Panc1 (cell line): Measurements from ENCODE around the gene ANKRD55. TPM values are rescaled to one million over a fixed set of nuclear protein-coding genes. Genes with fewer than 3 reads are reported as not detected.

Experiments used
- ATAC-seq: fragments of 200-7000 bp; cut with Tn5 transposase; 2 replicates; pipeline ENCODE4 v1.9.1; 2020; ENCODE audit warnings: mild to moderate bottlenecking, moderate library complexity
- BruUV-seq: library from RNA; stranded (reverse); fragments of 400-500 nt; replicated peaks from 2 replicates; lab custom pipeline; 2021; lab: Mats Ljungman, UMichigan
- CTCF ChIA-PET: fragments of 300-600 bp; sonication (Branson Sonifier 250); formaldehyde crosslinking; loops from one replicate; lab custom pipeline; 2022; ENCODE audit warnings: antibody characterized with exemption; lab: Charles Lee
- POLR2A ChIA-PET: fragments of 300-600 bp; sonication (Branson Sonifier 250); formaldehyde crosslinking; loops from one replicate; lab custom pipeline; 2022; ENCODE audit warnings: antibody characterized with exemption; lab: Charles Lee
- DNase-seq: peaks from one replicate; pipeline ENCODE4 v3.0.0-alpha.2; 2010; ENCODE audit warnings: low read depth, low spot score
- H3K27ac ChIP-seq: 2 replicates; pipeline ENCODE4 v1.5.1; 2011; ENCODE audit warnings: mild to moderate bottlenecking, low read length, inconsistent platforms
- H3K27me3 ChIP-seq: fragments of 200-500 bp; sonication (Bioruptor generic); 2 replicates; pipeline ENCODE4 v1.6.0; 2014; ENCODE audit warnings: low read length, inconsistent platforms; ENCODE audit not compliant: control insufficient read depth, insufficient read depth
- H3K36me3 ChIP-seq: fragments of 200-500 bp; sonication (Bioruptor generic); 2 replicates; pipeline ENCODE4 v1.5.1; 2014; ENCODE audit warnings: inconsistent platforms, mild to moderate bottlenecking, low read length, moderate library complexity; ENCODE audit not compliant: control insufficient read depth, insufficient read depth
- H3K4me1 ChIP-seq: 2 replicates; pipeline ENCODE4 v1.5.1; 2011; ENCODE audit warnings: inconsistent platforms, mild to moderate bottlenecking, low read length, moderate library complexity; ENCODE audit not compliant: control insufficient read depth, insufficient read depth
- H3K4me3 ChIP-seq, 2 experiments: 2 replicates each; pipeline ENCODE4 v1.5.1; 2011 to 2012; ENCODE audit warnings: low read depth in 2 of 2, low read length in 2 of 2, mild to moderate bottlenecking in 2 of 2, inconsistent platforms in 1 of 2, moderate library complexity in 1 of 2
- H3K9me3 ChIP-seq: fragments of 200-500 bp; sonication (Bioruptor generic); 2 replicates; pipeline ENCODE4 v1.5.1; 2014; ENCODE audit warnings: low read depth, mild to moderate bottlenecking, inconsistent platforms, low read length, moderate library complexity; ENCODE audit not compliant: control insufficient read depth, insufficient read depth
- POLR2AphosphoS5 ChIP-seq: IDR thresholded peaks from 2 replicates; pipeline ENCODE4 v1.6.1; 2012; ENCODE audit warnings: mild to moderate bottlenecking, low read depth, low read length, moderate library complexity
- SIN3A ChIP-seq: IDR thresholded peaks from 2 replicates; pipeline ENCODE4 v1.6.1; 2012; ENCODE audit warnings: low read depth, mild to moderate bottlenecking, low read length, moderate library complexity, borderline replicate concordance; ENCODE audit not compliant: insufficient read depth
- TCF7L2 ChIP-seq: IDR thresholded peaks from 2 replicates; pipeline ENCODE4 v1.6.1; 2011; ENCODE audit warnings: mild to moderate bottlenecking, low read depth, low read length, inconsistent platforms
- in situ Hi-C: cut with HindIII; loops from 2 replicates; pipeline ENCODE4 v1.10.0; 2016; ENCODE audit warnings: low sequenced_read_pairs, low pct_unique_long_range_greater_than_20kb
- intact Hi-C: fragments of 100-400 bp; cut with micrococcal nuclease; formaldehyde crosslinking; loops from one replicate; pipeline ENCODE4 v1.10.0; 2022; ENCODE audit not compliant: unreplicated experiment
- total RNA-seq: library from RNA; stranded (reverse); gene quantifications from one replicate; pipeline ENCODE4 v1.2.1, GENCODE V29; 2021; ENCODE audit not compliant: unreplicated experiment
- TF ChIP-seq, protein P1 (sequence below), 2 experiments: IDR thresholded peaks; 2 replicates each; pipeline ENCODE4 v1.6.1; 2011 to 2012; ENCODE audit warnings: low read depth in 2 of 2, control low read depth in 1 of 2, low read length in 1 of 2, mild to moderate bottlenecking in 1 of 2, moderate library complexity in 1 of 2; ENCODE audit not compliant: insufficient read depth in 1 of 2
- TF ChIP-seq, protein P2 (sequence below): fragments of 450-650 bp; IDR thresholded peaks from 2 replicates; pipeline ENCODE4 v1.5.1; 2017; ENCODE audit warnings: mild to moderate bottlenecking

ANKRD55 gene
- total RNA-seq, 1 experiment from 2014 or later: not detected

- H3K9me3 ChIP-seq: no peaks in the 10 kb centered on the region
- TF ChIP-seq SIN3A (no peak), TCF7L2 (no peak), POLR2AphosphoS5 (no peak)
- TF ChIP-seq, protein P1, sequence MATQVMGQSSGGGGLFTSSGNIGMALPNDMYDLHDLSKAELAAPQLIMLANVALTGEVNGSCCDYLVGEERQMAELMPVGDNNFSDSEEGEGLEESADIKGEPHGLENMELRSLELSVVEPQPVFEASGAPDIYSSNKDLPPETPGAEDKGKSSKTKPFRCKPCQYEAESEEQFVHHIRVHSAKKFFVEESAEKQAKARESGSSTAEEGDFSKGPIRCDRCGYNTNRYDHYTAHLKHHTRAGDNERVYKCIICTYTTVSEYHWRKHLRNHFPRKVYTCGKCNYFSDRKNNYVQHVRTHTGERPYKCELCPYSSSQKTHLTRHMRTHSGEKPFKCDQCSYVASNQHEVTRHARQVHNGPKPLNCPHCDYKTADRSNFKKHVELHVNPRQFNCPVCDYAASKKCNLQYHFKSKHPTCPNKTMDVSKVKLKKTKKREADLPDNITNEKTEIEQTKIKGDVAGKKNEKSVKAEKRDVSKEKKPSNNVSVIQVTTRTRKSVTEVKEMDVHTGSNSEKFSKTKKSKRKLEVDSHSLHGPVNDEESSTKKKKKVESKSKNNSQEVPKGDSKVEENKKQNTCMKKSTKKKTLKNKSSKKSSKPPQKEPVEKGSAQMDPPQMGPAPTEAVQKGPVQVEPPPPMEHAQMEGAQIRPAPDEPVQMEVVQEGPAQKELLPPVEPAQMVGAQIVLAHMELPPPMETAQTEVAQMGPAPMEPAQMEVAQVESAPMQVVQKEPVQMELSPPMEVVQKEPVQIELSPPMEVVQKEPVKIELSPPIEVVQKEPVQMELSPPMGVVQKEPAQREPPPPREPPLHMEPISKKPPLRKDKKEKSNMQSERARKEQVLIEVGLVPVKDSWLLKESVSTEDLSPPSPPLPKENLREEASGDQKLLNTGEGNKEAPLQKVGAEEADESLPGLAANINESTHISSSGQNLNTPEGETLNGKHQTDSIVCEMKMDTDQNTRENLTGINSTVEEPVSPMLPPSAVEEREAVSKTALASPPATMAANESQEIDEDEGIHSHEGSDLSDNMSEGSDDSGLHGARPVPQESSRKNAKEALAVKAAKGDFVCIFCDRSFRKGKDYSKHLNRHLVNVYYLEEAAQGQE (IDR thresholded peaks at IDR 0.05; ENCODE audit: insufficient read depth in 1 of 2, low read depth in 2 of 2, low read length in 1 of 2): no peak
- TF ChIP-seq, protein P2, sequence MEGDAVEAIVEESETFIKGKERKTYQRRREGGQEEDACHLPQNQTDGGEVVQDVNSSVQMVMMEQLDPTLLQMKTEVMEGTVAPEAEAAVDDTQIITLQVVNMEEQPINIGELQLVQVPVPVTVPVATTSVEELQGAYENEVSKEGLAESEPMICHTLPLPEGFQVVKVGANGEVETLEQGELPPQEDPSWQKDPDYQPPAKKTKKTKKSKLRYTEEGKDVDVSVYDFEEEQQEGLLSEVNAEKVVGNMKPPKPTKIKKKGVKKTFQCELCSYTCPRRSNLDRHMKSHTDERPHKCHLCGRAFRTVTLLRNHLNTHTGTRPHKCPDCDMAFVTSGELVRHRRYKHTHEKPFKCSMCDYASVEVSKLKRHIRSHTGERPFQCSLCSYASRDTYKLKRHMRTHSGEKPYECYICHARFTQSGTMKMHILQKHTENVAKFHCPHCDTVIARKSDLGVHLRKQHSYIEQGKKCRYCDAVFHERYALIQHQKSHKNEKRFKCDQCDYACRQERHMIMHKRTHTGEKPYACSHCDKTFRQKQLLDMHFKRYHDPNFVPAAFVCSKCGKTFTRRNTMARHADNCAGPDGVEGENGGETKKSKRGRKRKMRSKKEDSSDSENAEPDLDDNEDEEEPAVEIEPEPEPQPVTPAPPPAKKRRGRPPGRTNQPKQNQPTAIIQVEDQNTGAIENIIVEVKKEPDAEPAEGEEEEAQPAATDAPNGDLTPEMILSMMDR: no peak
- no peak overlapping the region for H3K27ac ChIP-seq
- ChIA-PET CTCF (interaction anchor here (0.7 kb wide), 1 partner anchor 100 kb away, joined by 3 read pairs; no protein-coding TSS in a partner anchor), POLR2A (no interaction called here)
- no peaks in the 10 kb centered on the region for H3K4me1 ChIP-seq
- ATAC-seq (peak; percentile 53; the same call in 1 of the 2 replicates), DNase-seq (no peak)
- H3K36me3 ChIP-seq: no peaks in the 10 kb centered on the region
- no peak overlapping the region for H3K4me3 ChIP-seq
- no TSS peak for BruUV-seq
- H3K27me3 ChIP-seq: no peaks in the 10 kb centered on the region
- intact Hi-C loops: no loop called here
- in situ Hi-C loops: no loop called here
Measured at GRCh38 chr5:56088967-56089829, 143.9 kb downstream of the ANKRD55 start.

GRCh38 chr5:56088431-56088949, 144.6 kb downstream of the ANKRD55 start:
- no peaks in the 10 kb centered on the region for H3K9me3 ChIP-seq
- H3K36me3 ChIP-seq: no peaks in the 10 kb centered on the region
- H3K4me1 ChIP-seq: no peaks in the 10 kb centered on the region
- BruUV-seq: no TSS peak
- in situ Hi-C loops: no loop called here
- no peak overlapping the region for H3K4me3 ChIP-seq
- H3K27ac ChIP-seq: no peak overlapping the region
- ChIA-PET CTCF (no interaction called here), POLR2A (no interaction called here)
- intact Hi-C loops: no loop called here
- DNase-seq: no peak
- TF ChIP-seq TCF7L2: no peak
- TF ChIP-seq, protein P1 (IDR thresholded peaks at IDR 0.05; ENCODE audit: insufficient read depth in 1 of 2, low read depth in 2 of 2, low read length in 1 of 2): no peak
- TF ChIP-seq SIN3A: no peak
- TF ChIP-seq POLR2AphosphoS5: no peak
- TF ChIP-seq, protein P2: no peak
- no peak for ATAC-seq
- H3K27me3 ChIP-seq: no peaks in the 10 kb centered on the region
